GM04503 (cell line): ENCODE results near the gene PADI6.

ENCODE experiments used
- DNase-seq: peaks from one replicate; pipeline ENCODE4 v3.0.0-alpha.2; 2012; ENCODE audit warnings: low read depth

The PADI6 gene

DNA sequence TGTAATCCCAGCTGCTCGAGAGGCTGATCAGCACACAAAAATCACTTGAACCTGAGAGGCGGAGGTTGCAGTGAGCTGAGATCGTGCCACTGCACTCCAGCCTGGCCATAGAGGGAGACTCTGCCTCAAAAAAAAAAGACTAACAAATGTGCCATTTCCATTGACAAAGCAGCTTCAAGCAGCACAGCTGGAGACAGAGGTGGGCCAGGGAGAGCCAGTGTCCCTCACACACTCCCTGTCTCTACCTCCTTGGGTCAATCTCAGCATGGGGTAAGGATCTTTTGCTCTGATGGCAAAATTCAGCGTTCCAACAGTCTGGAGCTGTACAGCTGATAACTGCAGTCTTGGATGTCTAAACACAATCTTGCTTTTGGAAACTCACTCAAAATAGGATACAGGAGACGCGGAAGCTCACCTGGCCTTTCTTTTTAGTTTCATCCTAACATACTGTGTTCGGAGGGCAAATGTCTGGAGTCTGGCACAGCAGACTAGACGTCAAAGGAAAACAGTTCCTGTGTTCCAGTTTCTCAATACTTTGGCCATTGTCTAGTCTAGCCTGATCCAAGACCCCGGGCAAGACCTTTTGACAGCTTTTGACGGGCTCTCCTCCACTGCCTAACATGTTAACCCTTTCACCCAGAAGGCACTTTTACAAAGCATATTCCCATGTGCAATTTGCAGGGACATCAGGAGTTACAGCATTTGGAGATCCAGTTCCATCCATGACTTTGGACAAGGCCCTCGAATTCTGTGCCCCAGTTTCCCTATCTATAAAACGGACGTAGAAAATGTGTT is 64.6 kb downstream of the PADI6 start:
- DNase-seq, result no peak

DNA sequence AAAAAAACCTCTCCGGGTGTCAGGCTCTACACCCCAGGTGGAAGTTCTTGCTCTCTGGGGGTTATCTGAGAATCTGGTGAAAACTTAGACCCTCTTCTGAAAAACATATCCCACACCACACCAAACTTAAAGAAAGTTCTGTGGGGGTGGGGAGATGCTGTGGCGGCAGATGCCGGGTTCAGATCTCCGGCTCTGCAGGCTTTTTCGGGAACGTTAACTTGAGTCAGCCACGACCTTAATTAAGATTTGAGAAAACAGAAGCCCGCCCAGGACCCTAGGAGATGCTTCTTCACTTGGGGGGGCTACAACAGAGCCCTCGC is 65.2 kb downstream of the PADI6 start:
- DNase-seq, result no peak

DNA sequence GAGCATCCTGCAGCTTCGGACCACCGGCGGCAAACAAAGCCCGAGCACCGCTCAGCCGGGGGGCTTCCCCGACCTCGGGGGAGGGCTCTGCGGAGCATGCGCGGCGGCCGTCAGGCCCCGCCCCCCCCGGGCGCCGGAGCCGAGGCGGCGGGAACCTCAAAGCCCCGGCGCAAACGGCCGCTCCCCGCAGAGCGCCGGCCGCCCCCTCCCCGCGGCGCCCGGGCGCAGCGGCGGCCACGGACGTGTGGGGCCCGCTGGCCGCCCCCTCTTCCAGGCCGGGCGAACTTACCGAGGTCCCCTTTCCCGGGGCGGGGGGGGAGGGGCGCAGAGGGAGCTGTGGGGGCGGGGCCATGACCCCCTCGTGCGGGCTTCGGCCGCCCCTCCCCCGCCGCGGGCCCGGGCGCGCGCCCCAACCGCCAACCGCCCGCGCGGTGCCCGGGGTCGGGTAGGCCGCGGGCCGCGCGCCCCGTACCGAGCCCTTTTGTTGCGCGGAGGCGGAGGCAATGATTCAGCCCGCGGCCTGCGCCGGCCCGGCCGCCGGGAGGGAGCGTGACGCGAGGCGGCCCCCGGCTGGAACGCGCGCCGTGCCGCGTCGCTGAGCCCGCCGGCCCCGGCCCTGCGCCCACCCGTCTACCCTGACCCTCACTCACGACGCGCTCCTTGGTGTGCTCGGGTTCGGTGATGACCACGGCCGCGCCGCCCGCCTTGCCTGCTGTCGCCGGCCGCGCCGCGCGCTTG is 65.8 kb downstream of the PADI6 start:
- no peak for DNase-seq

DNA sequence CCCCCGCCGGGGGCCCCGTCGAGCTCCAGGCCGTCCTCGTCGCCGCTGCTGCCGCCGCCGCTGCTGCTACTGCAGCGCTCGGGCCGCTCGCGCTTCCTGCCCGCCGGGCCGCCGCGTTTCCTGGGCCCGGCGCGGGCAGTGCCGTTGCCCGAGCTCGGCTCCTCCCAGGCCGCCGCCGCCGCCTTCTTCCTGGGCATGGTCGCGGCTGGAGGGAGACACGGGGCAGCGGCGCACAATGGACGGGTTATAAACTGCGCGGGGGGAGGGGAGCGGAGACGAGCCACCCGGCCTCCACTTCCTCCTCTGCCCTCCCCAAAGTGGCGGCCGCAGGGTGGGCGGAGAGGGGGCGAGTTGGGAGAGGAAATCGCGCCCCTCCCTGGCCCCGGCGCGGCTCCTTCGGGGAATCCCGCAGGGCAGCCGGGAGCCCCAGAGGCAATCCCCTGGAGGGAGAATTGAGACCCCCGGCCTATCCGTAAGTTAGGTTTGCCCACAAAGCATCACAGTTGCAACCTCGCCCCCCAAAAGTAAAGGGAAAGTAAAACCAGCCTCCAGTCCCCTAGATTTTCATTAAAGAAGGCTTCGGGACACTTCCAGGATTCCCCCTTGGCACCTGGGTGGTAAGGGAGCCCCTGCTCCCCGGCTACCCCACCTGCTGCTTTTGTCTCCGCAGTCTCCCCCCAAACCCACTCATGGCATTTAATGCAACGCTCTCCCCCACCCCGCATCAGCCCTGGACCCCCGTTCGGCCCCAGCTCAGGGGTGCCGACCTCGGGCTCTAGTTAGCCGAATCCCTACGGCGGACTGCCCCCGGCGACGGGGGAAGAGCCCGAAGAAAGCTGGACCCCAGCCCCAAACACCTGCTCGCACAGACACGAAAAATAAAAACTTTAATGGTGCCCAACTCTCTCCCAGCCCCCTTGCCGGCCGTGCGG is 66.6 kb downstream of the PADI6 start:
- no peak for DNase-seq

DNA sequence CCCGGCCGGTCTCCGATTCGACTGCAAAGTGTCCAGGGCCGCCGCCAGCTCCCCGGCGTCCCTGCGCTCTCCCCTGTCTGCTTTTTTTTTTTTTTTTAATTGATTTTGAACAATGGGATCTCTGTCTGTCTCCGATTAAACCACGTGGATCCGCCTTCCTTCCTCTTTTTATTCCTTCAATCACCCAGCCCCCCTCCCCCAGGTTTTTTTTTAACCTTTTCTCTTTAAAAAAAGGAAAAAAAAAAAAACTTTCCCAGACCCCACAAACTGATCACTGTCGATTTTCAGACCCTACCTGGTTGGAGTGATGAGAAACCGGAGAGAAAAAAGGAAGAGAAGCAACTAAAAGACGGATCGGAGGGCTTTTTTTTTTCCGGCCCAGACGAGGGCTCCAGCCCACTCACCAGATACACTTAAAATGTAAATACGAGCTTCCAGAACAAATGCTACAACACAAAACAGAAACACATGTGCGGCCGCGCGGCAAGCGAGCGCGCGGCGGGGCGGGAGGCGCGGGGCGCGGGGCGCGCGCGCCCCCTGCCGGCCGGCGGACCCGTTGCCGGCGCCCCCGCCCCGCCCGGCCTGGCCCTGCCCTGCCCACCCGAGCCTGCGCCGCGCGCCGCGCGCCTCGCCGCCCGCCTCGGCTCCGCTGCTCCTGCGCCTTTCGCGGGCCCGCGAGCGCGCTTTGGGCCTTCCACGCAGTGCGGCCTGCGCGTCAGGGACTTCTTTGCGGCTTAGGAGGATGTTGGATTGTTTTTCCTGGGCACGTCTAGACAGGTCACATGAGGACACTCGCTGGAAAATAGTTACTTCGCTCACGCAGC is 67.5 kb downstream of the PADI6 start, which contains the start of gene RCC2:
Gene RCC2 (minus strand): TSS at position 428 of the 824 bp plus-strand sequence. CDS start 1,163 bp downstream, outside the sequence.
- DNase-seq, result no peak

DNA sequence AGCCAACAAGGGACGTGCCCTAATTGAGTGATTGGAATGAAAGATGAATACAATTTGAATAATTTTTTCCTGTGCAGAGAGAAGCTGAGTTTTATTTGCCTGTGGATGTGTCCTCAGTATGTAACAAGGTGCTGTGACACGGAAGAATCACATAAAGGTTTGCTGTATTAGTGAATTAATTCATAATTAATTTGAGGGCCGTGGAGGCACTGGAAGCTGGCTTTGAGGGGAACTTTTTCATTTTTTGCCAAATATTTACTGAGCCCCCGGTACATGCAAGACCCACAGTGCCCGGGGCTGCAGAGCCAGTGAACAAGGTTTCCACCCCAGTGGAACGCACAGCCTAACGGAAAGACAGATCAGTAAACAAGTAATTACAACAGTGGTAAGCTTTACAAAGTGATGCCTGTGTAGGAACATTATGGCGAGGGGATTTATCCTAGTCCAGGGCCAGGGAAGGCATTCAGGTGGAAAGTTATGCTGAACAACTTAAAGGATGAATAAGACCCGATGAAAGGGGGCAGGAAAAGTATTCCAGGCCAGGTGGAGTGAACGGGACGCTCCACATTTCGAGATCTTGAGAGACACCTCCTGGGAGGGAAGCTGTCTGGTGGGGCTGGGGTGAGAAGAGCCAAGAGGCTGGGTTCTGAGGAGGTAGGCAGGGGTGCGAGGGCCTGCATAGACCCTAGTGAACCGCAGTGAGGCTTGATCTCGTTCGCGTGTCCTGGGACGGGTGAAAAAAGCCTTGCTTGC is 68.3 kb downstream of the PADI6 start:
- no peak for DNase-seq

DNA sequence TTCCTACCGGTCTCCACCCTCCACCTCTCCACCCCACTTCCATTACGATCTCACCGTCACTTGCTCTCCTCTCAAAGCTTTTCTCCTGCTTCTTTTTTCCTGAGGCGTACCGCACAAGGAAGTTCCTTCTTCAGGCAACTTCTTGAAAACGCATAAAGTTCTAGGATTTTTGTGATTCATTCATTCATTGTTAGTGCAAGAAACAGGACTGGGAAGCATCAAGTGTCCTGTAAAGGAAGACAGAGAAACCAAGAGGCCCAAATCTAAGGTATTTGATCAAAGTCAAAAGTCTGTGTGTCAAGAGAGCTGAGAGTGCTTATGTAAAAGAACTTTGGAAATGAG is 68.8 kb downstream of the PADI6 start:
- no peak for DNase-seq

DNA sequence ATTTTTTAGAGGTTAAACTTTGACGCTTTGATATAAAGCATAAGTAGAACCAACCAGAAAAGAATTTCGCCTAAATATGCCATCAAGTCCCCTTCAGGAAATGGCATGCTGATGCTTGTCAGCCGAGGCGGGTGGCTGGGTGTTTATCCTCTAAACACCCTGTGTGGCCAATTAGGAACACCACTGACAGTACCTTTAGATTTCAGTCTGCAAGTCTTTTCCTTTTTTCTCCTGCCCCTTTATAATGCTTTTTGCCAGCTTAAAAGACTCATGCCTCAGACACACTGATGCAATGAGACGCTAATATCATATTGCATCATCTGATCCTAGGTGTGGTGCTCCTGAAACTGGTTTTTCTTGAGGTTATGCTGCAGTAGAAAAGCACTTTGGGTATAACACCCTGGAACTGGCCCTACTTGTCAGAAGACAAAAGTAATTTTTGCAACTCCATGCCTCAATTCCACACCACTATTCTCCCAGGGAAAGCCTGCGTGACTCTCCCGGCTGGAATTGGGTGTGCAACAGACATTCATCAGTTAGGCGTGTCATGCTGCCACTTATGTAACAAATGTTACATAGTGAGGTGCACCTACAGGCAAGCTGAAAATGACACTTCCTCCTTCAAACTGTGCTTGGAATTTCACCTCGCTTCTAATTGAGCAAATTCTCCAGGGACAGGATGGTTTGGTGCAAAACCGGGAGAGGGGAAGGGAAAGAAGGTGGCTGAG is 69.4 kb downstream of the PADI6 start:
- DNase-seq, result no peak

DNA sequence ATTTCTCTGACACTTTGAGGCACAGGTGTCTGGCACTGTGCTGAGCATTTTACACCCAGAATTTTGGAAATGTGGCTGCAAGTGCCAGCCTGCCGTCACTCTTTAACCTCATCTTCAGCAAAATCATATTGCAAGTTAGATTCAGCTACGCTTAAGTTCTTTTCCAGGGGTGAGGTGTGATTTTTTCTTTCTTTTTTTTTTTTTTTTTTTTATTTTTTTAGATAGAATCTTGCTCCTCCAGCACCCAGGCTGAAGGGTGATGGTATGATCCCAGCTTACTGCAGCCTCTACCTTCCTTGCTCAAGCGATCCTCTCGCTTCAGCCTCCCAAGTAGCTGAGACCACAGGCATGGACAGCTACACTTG is 70.0 kb downstream of the PADI6 start:
- no peak for DNase-seq

DNA sequence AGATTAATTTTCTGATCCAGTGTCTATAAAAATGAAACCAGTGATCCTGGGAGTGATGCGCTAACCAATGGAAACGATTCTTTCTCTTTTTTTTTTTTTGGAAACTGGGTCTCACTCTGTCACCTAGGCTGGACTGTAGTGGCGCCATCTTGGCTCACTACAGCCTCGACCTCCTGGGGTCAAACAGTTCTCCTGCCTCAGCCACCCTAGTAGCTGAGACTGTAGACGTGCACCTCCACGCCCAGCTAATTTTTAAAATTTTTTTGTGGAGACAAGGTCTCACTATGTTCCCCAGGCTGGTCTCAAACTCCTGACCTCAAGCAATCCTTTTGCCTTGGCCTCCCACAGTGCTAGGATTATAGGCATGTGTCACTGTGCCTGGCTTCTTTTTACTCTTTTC is 70.8 kb downstream of the PADI6 start:
- no peak for DNase-seq

DNA sequence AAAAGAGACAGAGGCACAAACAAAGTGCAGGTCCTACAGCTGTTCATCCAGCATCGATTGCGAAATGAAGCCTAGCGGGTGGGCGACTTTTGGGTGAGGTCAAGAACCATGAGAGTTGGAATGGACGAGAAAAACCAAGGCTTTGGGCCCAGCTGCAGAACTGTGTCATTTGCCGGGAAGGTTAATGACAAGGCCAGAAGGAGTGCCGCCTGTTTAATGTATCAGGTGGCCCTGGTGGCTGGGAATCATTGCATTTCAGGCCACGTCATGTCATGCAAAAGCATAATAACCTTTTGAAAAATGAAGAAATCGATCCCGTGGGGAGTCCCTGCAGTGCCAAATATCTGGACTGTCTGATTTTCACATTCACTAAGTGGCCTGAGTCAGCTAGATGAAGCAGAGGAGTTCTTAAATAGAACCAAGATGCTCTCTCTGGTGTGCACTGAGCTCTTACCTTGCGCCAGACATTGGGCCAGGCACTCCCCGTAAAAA is 75.6 kb downstream of the PADI6 start:
- no peak for DNase-seq
